ENCODE measurements around the gene MEP1A.
"Not testable (repeated sequence)": the region's sequence is repeated elsewhere in the genome, so short reads cannot be mapped to it uniquely, and the experiment has no call there.

Gene MEP1A

GRCh38 chr6:46834991-46835390, 41.8 kb downstream of the MEP1A start:
- not testable (repeated sequence) for DNase-seq (ENCODE audit: low spot score)

GRCh38 chr6:46838033-46838432, 44.8 kb downstream of the MEP1A start:
- DNase-seq (ENCODE audit: low spot score) = no peak

GRCh38 chr6:46842252-46842846, 49.2 kb downstream of the MEP1A start:
- not testable (repeated sequence) for DNase-seq (ENCODE audit: low spot score)

GRCh38 chr6:46845126-46845525, 51.9 kb downstream of the MEP1A start:
- no peak for DNase-seq (ENCODE audit: low spot score)

- peak; percentile 75 for DNase-seq (ENCODE audit: low spot score)
Observed at GRCh38 chr6:46848684-46849360, 55.6 kb downstream of the MEP1A start.

GRCh38 chr6:46849361-46849690, 56.1 kb downstream of the MEP1A start:
- DNase-seq (ENCODE audit: low spot score) = no peak

GRCh38 chr6:46850792-46851191, 57.6 kb downstream of the MEP1A start:
- DNase-seq (ENCODE audit: low spot score) = no peak

- DNase-seq (ENCODE audit: low spot score) = not testable (repeated sequence)
Observed at GRCh38 chr6:46851576-46851975, 58.4 kb downstream of the MEP1A start.

- not testable (repeated sequence) for DNase-seq (ENCODE audit: low spot score)
Observed at GRCh38 chr6:46855966-46856365, 62.8 kb downstream of the MEP1A start.

GRCh38 chr6:46862381-46862780, 69.2 kb downstream of the MEP1A start:
- DNase-seq (ENCODE audit: low spot score) = no peak

GRCh38 chr6:46863791-46864190, 70.6 kb downstream of the MEP1A start:
- no peak for DNase-seq (ENCODE audit: low spot score)

GRCh38 chr6:46865221-46865620, 72.0 kb downstream of the MEP1A start:
- no peak for DNase-seq (ENCODE audit: low spot score)

GRCh38 chr6:46867411-46867810, 74.2 kb downstream of the MEP1A start:
- no peak for DNase-seq (ENCODE audit: low spot score)

- no peak for DNase-seq (ENCODE audit: low spot score)
Observed at GRCh38 chr6:46876126-46876525, 82.9 kb downstream of the MEP1A start.

GRCh38 chr6:46879003-46879402, 85.8 kb downstream of the MEP1A start:
- DNase-seq (ENCODE audit: low spot score) = no peak

GRCh38 chr6:46882645-46883044, 89.5 kb downstream of the MEP1A start:
- no peak for DNase-seq (ENCODE audit: low spot score)

GRCh38 chr6:46888031-46888430, 94.8 kb downstream of the MEP1A start:
- DNase-seq (ENCODE audit: low spot score) = no peak

- DNase-seq (ENCODE audit: low spot score) = no peak
Observed at GRCh38 chr6:46888578-46888977, 95.4 kb downstream of the MEP1A start.
